SK-N-MC (cell line): ENCODE measurements around the gene SAMHD1.
A peak's percentile ranks its signal among the peaks of the same experiment; 100 is the strongest.
"Not testable (repeated sequence)": the region's sequence is repeated elsewhere in the genome, so short reads cannot be mapped to it uniquely, and the experiment has no call there.

Experiments
- DNase-seq: peaks from one replicate; pipeline ENCODE4 v3.0.0-alpha.2; 2011; ENCODE audit warnings: low read depth, low spot score
- H3K27ac ChIP-seq: fragments of 200-600 bp; sonication (generic); 2 replicates; pipeline ENCODE4 v1.5.1; 2016; ENCODE audit warnings: mixed run types
- H3K36me3 ChIP-seq: fragments of 200-600 bp; sonication (generic); 2 replicates; pipeline ENCODE4 v1.6.1; 2017; ENCODE audit warnings: antibody characterized with exemption, low read length, mixed read lengths; ENCODE audit not compliant: insufficient read depth
- H3K4me3 ChIP-seq: fragments of 200-600 bp; sonication (generic); 2 replicates; pipeline ENCODE4 v1.5.1; 2016
- H3K9ac ChIP-seq: fragments of 200-600 bp; sonication (generic); 2 replicates; pipeline ENCODE4 v1.8.0; 2017; ENCODE audit warnings: mixed run types, mixed read lengths; ENCODE audit not compliant: insufficient read length
- H3K9me3 ChIP-seq: fragments of 200-600 bp; sonication (generic); 2 replicates; pipeline ENCODE4 v1.6.1; 2017; ENCODE audit warnings: low read depth, mild to moderate bottlenecking, antibody characterized with exemption, low read length, moderate library complexity, mixed read lengths
- EZH2 ChIP-seq: fragments of 200-600 bp; sonication (generic); IDR thresholded peaks from one replicate; pipeline ENCODE4 v1.6.1; 2017; ENCODE audit warnings: antibody characterized with exemption
- FOXP2 ChIP-seq: optimal IDR thresholded peaks from 2 replicates; pipeline ENCODE3; 2011; ENCODE audit warnings: mild to moderate bottlenecking, moderate library complexity; ENCODE audit not compliant: insufficient read depth; ENCODE audit errors: extremely low read length, control extremely low read depth
- POLR2AphosphoS5 ChIP-seq: IDR thresholded peaks from 2 replicates; pipeline ENCODE4 v1.6.1; 2012; ENCODE audit warnings: mild to moderate bottlenecking, low read depth, low read length, borderline replicate concordance

The SAMHD1 gene

DNA sequence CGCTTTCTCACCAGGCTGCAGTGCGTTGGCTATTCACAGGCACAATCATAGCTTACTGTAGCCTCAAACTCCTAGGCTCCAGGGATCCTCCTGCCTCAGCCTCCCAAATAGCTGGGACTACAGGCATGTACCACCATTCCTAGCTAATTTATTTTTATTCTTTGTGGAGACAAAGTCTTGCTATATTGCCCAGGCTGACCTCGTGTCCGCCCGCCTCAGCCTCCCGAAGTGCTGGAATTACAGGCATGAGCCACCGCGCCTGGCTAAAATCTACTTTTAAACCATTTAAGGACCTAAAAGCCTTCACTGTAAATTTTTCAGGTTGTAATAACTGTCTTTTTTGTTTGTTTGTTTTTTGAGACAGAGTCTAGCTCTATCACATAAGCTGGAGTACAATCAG is 15.2 kb downstream of the SAMHD1 start:
- no peak overlapping the region for H3K9ac ChIP-seq
- no peak for DNase-seq
- H3K36me3 ChIP-seq: no peaks in the 10 kb centered on the region
- no peaks in the 10 kb centered on the region for H3K9me3 ChIP-seq
- no peak overlapping the region for H3K4me3 ChIP-seq
- H3K27ac ChIP-seq: no peak overlapping the region
- no peak for TF ChIP-seq EZH2
- no peak for TF ChIP-seq POLR2AphosphoS5
- no peak for TF ChIP-seq FOXP2

DNA sequence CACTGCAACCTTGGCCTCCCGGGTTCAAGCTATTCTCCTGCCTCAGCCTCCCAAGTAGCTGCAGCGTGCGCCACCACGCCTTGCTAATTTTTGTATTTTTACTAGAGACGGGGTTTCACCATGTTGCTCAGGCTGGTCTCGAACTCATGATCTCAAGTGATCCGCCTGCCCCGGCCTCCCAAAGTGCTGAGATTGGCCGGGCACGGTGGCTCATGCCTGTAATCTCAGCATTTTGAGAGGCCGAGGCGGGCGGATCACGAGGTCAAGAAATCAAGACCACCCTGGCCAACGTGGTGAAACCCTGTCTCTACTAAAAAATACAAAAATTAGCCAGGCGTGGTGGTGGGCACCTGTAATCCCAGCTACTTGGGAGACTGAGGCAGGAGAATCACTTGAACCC is 17.9 kb downstream of the SAMHD1 start:
- not testable (repeated sequence) for H3K36me3 ChIP-seq, H3K9me3 ChIP-seq, DNase-seq, H3K4me3 ChIP-seq, H3K27ac ChIP-seq, H3K9ac ChIP-seq

DNA sequence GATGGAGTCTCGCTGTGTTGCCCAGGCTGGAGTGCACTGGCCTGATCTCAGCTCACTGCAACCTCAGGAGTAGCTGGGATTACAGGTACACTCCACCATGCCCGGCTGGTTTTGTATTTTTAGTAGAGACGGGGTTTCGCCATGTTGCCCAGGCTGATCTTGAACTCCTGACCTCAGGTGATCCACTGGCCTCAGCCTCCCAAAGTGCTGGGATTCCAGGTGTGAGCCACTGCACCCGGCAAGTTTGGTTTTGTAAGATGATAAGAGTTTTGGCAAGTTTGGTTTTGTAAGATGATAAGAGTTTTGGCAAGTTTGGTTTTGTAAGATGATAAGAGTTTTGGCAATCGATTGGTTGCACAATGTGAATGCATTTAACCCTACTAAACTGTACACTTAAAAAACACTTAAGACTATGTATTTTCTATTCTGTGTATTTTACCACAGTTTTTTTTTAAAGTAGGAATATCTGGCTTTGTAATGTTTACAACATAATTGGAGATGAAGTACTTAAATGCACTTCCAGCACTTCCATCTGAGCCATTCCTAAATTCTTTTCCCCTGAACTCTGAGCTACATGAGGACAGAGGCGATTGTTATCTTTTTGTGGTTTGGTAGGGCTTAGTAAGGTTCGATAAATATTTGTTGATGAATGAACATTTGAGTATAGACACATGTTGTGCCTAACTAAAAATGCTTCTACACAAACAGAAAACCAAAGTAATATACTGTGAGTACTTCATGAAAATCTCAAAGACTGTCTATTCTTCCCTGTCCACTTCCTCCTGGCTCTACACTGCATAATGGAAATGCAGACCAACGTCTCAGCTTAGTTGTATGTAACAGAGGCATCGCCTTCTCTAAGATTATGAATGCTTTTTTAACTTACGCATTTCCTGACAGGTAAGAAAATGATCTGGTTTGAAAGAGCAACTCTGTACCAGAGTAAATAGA is 18.8 kb downstream of the SAMHD1 start:
- no peak for DNase-seq
- Histone ChIP-seq H3K27ac (no peak overlapping the region), H3K9me3 (no peaks in the 10 kb centered on the region), H3K9ac (no peak overlapping the region), H3K4me3 (no peak overlapping the region), H3K36me3 (no peaks in the 10 kb centered on the region)
- TF ChIP-seq EZH2 (no peak), POLR2AphosphoS5 (no peak), FOXP2 (no peak)

DNA sequence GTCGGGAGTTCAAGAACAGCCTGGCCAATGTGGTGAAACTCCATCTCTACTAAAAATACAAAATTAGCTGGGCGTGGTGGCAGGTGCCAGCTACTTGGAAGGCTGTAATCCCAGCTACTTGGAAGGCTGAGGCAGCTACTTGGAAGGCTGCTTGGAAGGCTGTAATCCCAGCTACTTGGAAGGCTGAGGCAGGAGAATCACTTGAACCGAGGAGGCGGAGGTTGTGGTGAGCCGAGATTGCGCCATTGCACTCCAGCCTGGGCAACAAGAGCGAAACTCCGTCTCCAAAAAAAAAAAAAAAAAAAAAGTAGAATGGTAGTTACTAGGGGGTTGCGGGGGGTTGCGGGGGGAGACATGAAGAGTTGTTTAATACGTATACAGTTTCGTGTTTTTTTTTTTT is 19.4 kb downstream of the SAMHD1 start:
- not testable (repeated sequence) for H3K9me3 ChIP-seq, H3K27ac ChIP-seq, H3K36me3 ChIP-seq, DNase-seq, H3K9ac ChIP-seq, H3K4me3 ChIP-seq

DNA sequence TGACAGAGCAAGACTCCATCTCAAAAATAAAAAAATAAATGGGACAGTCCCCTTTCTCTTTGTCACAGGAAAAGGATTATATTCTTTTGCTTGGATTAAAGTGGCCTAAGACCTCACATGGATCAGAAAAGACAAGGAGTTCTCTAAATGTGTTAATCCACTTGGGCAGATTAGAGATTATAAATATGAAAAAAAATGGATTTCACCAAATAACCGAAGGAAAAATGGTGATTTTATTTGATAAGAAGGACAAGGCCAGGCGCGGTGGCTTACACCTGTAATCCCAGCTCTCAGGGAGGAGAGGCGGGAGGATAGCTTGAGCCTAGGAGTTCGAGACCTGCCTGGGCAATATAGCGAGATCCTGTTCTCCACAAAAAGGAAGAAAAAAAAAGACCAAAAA is 21.8 kb downstream of the SAMHD1 start:
- H3K36me3 ChIP-seq: no peaks in the 10 kb centered on the region
- DNase-seq: no peak
- no peak overlapping the region for H3K9ac ChIP-seq
- H3K9me3 ChIP-seq: no peaks in the 10 kb centered on the region
- H3K4me3 ChIP-seq: no peak overlapping the region
- TF ChIP-seq POLR2AphosphoS5: no peak
- no peak for TF ChIP-seq FOXP2
- no peak for TF ChIP-seq EZH2
- H3K27ac ChIP-seq: no peak overlapping the region

DNA sequence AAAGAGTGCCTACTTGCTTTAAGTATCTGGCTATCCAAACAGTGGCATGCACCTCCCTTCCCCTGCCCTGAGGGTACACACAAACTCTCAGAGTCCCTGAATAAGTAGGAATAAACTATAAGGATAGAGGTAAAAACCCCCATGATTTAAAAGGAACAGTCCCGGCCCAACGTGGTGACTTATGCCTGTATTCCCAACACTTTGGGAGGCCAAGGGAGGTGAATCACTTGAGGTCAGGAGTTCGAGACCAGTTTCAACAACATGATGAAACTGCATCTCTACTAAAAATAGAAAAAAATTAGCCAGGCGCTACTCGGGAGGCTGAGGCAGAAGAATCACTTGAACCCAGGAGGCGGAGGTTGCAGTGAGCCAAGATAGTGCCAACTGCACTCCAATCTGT is 22.2 kb downstream of the SAMHD1 start:
- Histone ChIP-seq H3K9ac (no peak overlapping the region), H3K27ac (no peak overlapping the region), H3K9me3 (no peaks in the 10 kb centered on the region), H3K4me3 (no peak overlapping the region), H3K36me3 (no peaks in the 10 kb centered on the region)
- TF ChIP-seq FOXP2 (no peak), POLR2AphosphoS5 (no peak), EZH2 (no peak)
- DNase-seq: no peak

DNA sequence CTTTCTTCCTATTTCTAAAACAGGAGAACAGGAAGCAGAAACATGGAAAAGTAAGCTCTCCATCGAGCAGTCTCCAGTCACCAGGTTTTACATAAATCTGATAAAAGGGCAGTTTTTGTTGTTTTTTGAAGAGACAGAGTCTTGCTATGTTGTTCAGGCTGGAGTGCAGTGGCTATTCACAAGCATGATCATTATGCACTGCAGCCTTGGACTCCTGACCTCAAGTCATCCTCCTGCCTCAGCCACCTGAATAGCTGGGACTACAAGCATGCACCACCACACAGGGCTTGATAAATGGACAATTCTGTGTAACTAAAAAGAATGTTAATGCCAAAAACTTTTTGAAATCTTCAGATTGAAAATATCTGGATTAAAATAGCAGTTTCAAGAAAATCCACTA is 23.8 kb downstream of the SAMHD1 start:
- no peak overlapping the region for H3K9ac ChIP-seq
- no peaks in the 10 kb centered on the region for H3K9me3 ChIP-seq
- no peak for DNase-seq
- TF ChIP-seq FOXP2 (no peak), EZH2 (no peak), POLR2AphosphoS5 (no peak)
- H3K27ac ChIP-seq: no peak overlapping the region
- no peak overlapping the region for H3K4me3 ChIP-seq
- no peaks in the 10 kb centered on the region for H3K36me3 ChIP-seq

DNA sequence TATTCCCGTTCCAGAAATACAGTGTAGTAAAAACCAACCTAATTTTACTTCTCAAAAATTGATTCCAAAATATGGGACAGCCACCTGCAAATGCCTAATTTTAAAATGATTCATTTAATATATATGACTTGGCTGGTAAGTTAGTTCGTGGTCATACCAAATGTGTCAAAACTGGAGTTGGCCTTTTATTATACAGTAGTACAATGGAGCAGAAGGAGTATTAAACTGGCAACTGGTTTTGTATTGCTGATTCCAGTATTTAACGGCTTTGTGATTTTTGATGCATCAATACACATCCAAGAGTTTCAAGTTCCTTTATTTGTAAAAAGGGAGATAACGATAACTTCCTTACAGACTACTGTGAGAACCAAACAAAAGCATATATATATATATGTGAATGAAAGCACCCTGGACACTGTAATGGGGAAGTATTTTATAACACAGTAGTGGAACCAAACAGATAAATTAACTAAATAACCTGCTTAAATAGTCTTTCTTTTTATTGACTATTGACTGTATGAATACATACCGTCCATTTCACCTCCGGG is 24.8 kb downstream of the SAMHD1 start:
- no peaks in the 10 kb centered on the region for H3K36me3 ChIP-seq
- no peak for DNase-seq
- H3K9me3 ChIP-seq: no peaks in the 10 kb centered on the region
- H3K27ac ChIP-seq: no peak overlapping the region
- TF ChIP-seq FOXP2 (no peak), EZH2 (no peak), POLR2AphosphoS5 (no peak)
- no peak overlapping the region for H3K4me3 ChIP-seq
- no peak overlapping the region for H3K9ac ChIP-seq

DNA sequence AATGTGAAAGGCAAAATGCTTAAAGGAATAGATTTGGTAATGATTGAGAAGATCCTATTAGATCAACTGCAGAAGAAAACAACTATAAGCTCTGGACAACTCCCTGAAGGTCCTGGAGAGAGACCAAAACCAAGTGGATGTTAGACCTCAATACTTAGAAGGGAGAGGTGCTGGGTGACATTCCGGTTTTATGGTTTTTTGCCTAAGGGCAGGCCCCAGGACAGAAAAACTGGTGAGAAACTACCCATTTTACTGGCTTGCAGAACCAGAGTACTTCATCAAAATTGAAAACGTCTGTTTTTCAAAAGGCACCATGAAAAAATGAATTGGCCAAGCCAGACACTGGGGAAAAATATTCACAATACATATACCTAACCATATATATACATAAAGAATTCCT is 26.3 kb downstream of the SAMHD1 start:
- no peak for TF ChIP-seq FOXP2
- no peak for TF ChIP-seq EZH2
- TF ChIP-seq POLR2AphosphoS5: no peak
- no peak for DNase-seq
- H3K9me3 ChIP-seq: no peaks in the 10 kb centered on the region

More for the DNA sequence above, 26.3 kb downstream of the SAMHD1 start:
- H3K4me3 ChIP-seq: no peak overlapping the region
- peak overlapping the region; percentile 14; the same call in 1 of the 2 replicates for H3K27ac ChIP-seq
- H3K36me3 ChIP-seq: no peaks in the 10 kb centered on the region
- no peak overlapping the region for H3K9ac ChIP-seq
